ENCODE measurements around the gene CALML4.

- TF ChIP-seq CTCF (IDR thresholded peaks at IDR 0.05; ENCODE audit: insufficient read depth, low read depth, low read length) (no peak), EZH2 (IDR thresholded peaks at IDR 0.05; ENCODE audit: insufficient read depth, low read length) (no peak)
Observed at GRCh38 chr15:68152342-68152741, 52.8 kb downstream of the CALML4 start.
